Body of pancreas (tissue), 4 donors: ENCODE measurements around the gene BCOR. TPM values are rescaled to one million over a fixed set of nuclear protein-coding genes. Genes with fewer than 3 reads are reported as not detected.

Source experiments
- ATAC-seq: fragments of 150-250 bp; one replicate; pipeline ENCODE4 v1.9.1; 2016
- DNase-seq, 4 donors: peaks; one replicate each; pipeline ENCODE4 v3.0.0-alpha.2; 2019
- H3K27ac ChIP-seq, 4 donors: fragments of 200-600 bp; sonication (generic); 1 replicate in 3 of 4; 2 replicates in 1 of 4; pipeline versions ENCODE4 v1.5.1 to v1.6.1; 2016 to 2019; ENCODE audit warnings: mild to moderate bottlenecking in 1 of 4, mixed read lengths in 1 of 4, moderate library complexity in 1 of 4
- H3K27me3 ChIP-seq, 2 donors: fragments of 200-600 bp; sonication (generic); one replicate each; pipeline ENCODE4 v1.6.0; 2016; ENCODE audit warnings: mild to moderate bottlenecking in 1 of 2
- H3K36me3 ChIP-seq, 2 donors: fragments of 200-600 bp; sonication (generic); replicated peaks in 1 of 2; 2 replicates each; pipeline ENCODE4 v1.5.1; 2016; ENCODE audit warnings: low read depth in 2 of 2; ENCODE audit not compliant: insufficient read depth in 1 of 2
- H3K4me1 ChIP-seq: fragments of 200-600 bp; sonication (generic); one replicate; pipeline ENCODE4 v1.6.0; 2016
- H3K4me3 ChIP-seq, 2 donors: fragments of 200-600 bp; sonication (generic); 1 replicate in 1 of 2; 2 replicates in 1 of 2; pipeline ENCODE4 v1.5.1; 2016 to 2019
- H3K9me3 ChIP-seq, 3 donors: fragments of 200-600 bp; sonication (generic); 1 replicate in 2 of 3; 2 replicates in 1 of 3; pipeline ENCODE4 v1.5.1; 2016
- POLR2A ChIP-seq, 3 donors: fragments of 450-650 bp; IDR thresholded peaks; one replicate each; pipeline ENCODE4 v1.6.1; 2016; ENCODE audit warnings: antibody characterized with exemption in 3 of 3, mild to moderate bottlenecking in 2 of 3
- WGBS, 2 donors: methylation state at CpG; one replicate each; pipeline ENCODE4 v1.1.5; 2017; 5-methylcytosine and 5-hydroxymethylcytosine counted together
- intact Hi-C: fragments of 100-400 bp; cut with DNase I; formaldehyde crosslinking; loops from one replicate; pipeline ENCODE4 v1.15.1; 2023
- total RNA-seq, 2 donors: library from RNA; depleted of rRNA; stranded (reverse); fragments of >200 nt; gene quantifications; one replicate each; pipeline ENCODE4 v1.1.0, GENCODE V29; 2016
- TF ChIP-seq, protein P1 (sequence below), 7 experiments: fragments of 450-650 bp in 4 of 7; fragments of 200-600 bp in 3 of 7; sonication (generic) in 3 of 7; IDR thresholded peaks; one replicate each; pipeline ENCODE4 v1.5.1; 2016 to 2019; ENCODE audit warnings: antibody characterized with exemption in 7 of 7

The BCOR gene
- total RNA-seq, 2 donors from 2014 or later: 13.2 to 23.6 TPM

- no peak overlapping the region for H3K27ac ChIP-seq
- H3K4me1 ChIP-seq: peaks cover 39% of the 10 kb centered on the region
- 87 to 98% methylated on average over 5 to 9 of the region's 9 CpGs for WGBS, 2 donors
- intact Hi-C loops: no loop called here
- H3K27me3 ChIP-seq: no peaks in the 10 kb centered on the region
- DNase-seq (no peak), ATAC-seq (no peak)
- H3K9me3 ChIP-seq: no peaks in the 10 kb centered on the region
- TF ChIP-seq, protein P1, sequence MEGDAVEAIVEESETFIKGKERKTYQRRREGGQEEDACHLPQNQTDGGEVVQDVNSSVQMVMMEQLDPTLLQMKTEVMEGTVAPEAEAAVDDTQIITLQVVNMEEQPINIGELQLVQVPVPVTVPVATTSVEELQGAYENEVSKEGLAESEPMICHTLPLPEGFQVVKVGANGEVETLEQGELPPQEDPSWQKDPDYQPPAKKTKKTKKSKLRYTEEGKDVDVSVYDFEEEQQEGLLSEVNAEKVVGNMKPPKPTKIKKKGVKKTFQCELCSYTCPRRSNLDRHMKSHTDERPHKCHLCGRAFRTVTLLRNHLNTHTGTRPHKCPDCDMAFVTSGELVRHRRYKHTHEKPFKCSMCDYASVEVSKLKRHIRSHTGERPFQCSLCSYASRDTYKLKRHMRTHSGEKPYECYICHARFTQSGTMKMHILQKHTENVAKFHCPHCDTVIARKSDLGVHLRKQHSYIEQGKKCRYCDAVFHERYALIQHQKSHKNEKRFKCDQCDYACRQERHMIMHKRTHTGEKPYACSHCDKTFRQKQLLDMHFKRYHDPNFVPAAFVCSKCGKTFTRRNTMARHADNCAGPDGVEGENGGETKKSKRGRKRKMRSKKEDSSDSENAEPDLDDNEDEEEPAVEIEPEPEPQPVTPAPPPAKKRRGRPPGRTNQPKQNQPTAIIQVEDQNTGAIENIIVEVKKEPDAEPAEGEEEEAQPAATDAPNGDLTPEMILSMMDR (IDR thresholded peaks at IDR 0.05): no peak
- TF ChIP-seq POLR2A (IDR thresholded peaks at IDR 0.05): no peak
- H3K4me3 ChIP-seq: no peak overlapping the region
- H3K36me3 ChIP-seq: no peaks in the 10 kb centered on the region
Observed at GRCh38 chrX:40079572-40079971, 18.2 kb downstream of the BCOR start.

- peaks cover 30% of the 10 kb centered on the region for H3K4me1 ChIP-seq
- no peak overlapping the region for H3K27ac ChIP-seq
- DNase-seq: no peak
- TF ChIP-seq, protein P1 (IDR thresholded peaks at IDR 0.05): no peak
- no peak for TF ChIP-seq POLR2A (IDR thresholded peaks at IDR 0.05)
- peaks cover 0 to 2% of the 10 kb centered on the region in 2 donors for H3K36me3 ChIP-seq
- ATAC-seq: no peak
- H3K9me3 ChIP-seq: no peaks in the 10 kb centered on the region
- 75 to 86% methylated on average over 11 to 21 of the region's 24 CpGs for WGBS, 2 donors
- no peaks in the 10 kb centered on the region for H3K27me3 ChIP-seq
- intact Hi-C loops: no loop called here
- no peak overlapping the region for H3K4me3 ChIP-seq
Observed at GRCh38 chrX:40078489-40079227, 19.1 kb downstream of the BCOR start.

GRCh38 chrX:40077906-40078305 lies 19.9 kb downstream of the BCOR start:
- ATAC-seq (no peak), DNase-seq (no peak)
- Histone ChIP-seq H3K36me3 (peaks cover 0 to 4% of the 10 kb centered on the region in 2 donors), H3K27me3 (no peaks in the 10 kb centered on the region), H3K9me3 (no peaks in the 10 kb centered on the region), H3K4me3 (no peak overlapping the region), H3K4me1 (peaks cover 25% of the 10 kb centered on the region), H3K27ac (no peak overlapping the region)
- TF ChIP-seq, protein P1 (IDR thresholded peaks at IDR 0.05): no peak
- no peak for TF ChIP-seq POLR2A (IDR thresholded peaks at IDR 0.05)
- intact Hi-C loops: no loop called here
- WGBS, 2 donors: 71 to 89% methylated on average over 6 to 7 of the region's 7 CpGs

DNA sequence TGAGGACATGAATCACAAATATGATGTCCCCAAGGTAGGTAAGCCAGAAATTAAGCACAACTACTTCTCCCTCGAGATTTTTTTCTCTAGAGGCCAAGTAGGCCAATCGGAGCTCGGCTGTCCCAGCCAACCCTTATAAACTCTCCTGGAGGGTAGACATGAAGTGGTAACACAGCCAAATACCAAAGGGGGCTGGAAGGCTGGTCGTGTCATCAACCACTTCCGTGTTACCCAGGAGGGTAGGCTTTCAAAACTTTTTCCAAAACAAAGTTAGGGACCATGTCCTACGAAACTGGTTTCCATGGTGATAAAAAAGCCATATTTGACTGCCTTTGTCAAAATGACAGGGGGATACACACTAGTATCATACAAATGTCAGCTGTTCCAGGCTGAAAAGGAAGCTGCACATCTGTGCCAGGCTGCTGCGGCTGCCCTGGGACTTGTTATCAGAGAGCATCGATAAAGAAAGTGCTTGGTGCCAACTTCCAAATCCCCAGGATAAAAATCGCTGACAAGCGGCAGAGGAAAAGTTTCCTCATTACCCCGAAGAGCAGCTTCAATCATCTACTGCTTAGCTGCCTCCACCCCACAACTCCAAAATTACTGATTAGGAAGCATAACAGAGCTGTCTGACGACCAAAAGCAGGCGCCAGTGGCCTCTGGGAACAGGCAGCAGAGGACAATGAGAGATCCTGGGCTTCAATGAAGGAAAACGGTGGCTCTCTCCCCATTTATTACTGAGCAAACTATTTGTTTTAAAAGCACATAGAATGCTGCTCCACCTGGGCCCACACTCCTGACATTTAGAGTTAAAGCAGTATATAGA lies 20.8 kb downstream of the BCOR start:
- intact Hi-C loops: no loop called here
- Histone ChIP-seq H3K27me3 (no peaks in the 10 kb centered on the region), H3K27ac (no peak overlapping the region), H3K36me3 (peaks cover 0 to 4% of the 10 kb centered on the region in 2 donors), H3K4me1 (peaks cover 15% of the 10 kb centered on the region), H3K9me3 (no peaks in the 10 kb centered on the region), H3K4me3 (no peak overlapping the region)
- TF ChIP-seq, protein P1 (IDR thresholded peaks at IDR 0.05): no peak
- no peak for TF ChIP-seq POLR2A (IDR thresholded peaks at IDR 0.05)
- DNase-seq (no peak), ATAC-seq (no peak)
- 19% methylated on average over 10 to 14 of the region's 14 CpGs for WGBS, 2 donors
